HUES6 (cell line): Measurements from ENCODE around the gene RPS21.

Experiments
- H3K27ac ChIP-seq: 2 replicates; pipeline ENCODE4 v1.7.0; 2013; ENCODE audit warnings: low read depth, mild to moderate bottlenecking, low read length, inconsistent platforms
- H3K27me3 ChIP-seq: 2 replicates; pipeline ENCODE4 v1.6.1; 2013; ENCODE audit warnings: low read length; ENCODE audit not compliant: control insufficient read depth, insufficient read depth
- H3K36me3 ChIP-seq: 2 replicates; pipeline ENCODE4 v1.6.1; 2013; ENCODE audit warnings: low read length; ENCODE audit not compliant: control insufficient read depth, insufficient read depth
- H3K4me1 ChIP-seq: 2 replicates; pipeline ENCODE4 v1.6.1; 2013; ENCODE audit warnings: low read length; ENCODE audit not compliant: control insufficient read depth, insufficient read depth
- H3K4me3 ChIP-seq: 2 replicates; pipeline ENCODE4 v1.5.1; 2013; ENCODE audit warnings: low read depth, low read length
- H3K9ac ChIP-seq: one replicate; pipeline ENCODE4 v1.6.1; 2013; ENCODE audit warnings: mild to moderate bottlenecking, low read length
- H3K9me3 ChIP-seq: 2 replicates; pipeline ENCODE4 v1.6.1; 2013; ENCODE audit warnings: low read depth, low read length; ENCODE audit not compliant: control insufficient read depth, insufficient read depth

The RPS21 gene

GRCh38 chr20:62367136-62367632, 19.7 kb upstream of the RPS21 start, which contains the start of gene LAMA5:
TSS of gene LAMA5 (minus strand) at chr20:62367312. CDS start at chr20:62367245, 67 bp downstream.
- Histone ChIP-seq H3K27ac (peak within 1 kb of the TSS; percentile 88), H3K4me3 (peak within 1 kb of the TSS; percentile 70), H3K9ac (peak within 1 kb of the TSS; percentile 76), H3K36me3 (peaks cover 10% of the 10 kb centered on the region; the same call in 1 of the 2 replicates), H3K27me3 (no peaks in the 10 kb centered on the region), H3K4me1 (peaks cover 63% of the 10 kb centered on the region), H3K9me3 (no peaks in the 10 kb centered on the region)

- Histone ChIP-seq H3K9ac (peak overlapping the region; percentile 63), H3K27ac (peak overlapping the region; percentile 76), H3K36me3 (0 out of 2 replicates have a peak, but pooled peaks cover 8% of the 10 kb centered on the region), H3K9me3 (no peaks in the 10 kb centered on the region), H3K4me3 (peak overlapping the region; percentile 58), H3K4me1 (peaks cover 56% of the 10 kb centered on the region), H3K27me3 (no peaks in the 10 kb centered on the region)
Observed at GRCh38 chr20:62367633-62368391, 19.1 kb upstream of the RPS21 start.

- Histone ChIP-seq H3K4me3 (peak overlapping the region; percentile 58), H3K27me3 (no peaks in the 10 kb centered on the region), H3K9ac (peak overlapping the region; percentile 63), H3K27ac (no peak overlapping the region; the same call in 1 of the 2 replicates), H3K36me3 (0 out of 2 replicates have a peak, but pooled peaks cover 8% of the 10 kb centered on the region), H3K4me1 (peaks cover 50% of the 10 kb centered on the region), H3K9me3 (no peaks in the 10 kb centered on the region)
Observed at GRCh38 chr20:62368392-62368975, 18.4 kb upstream of the RPS21 start.

- Histone ChIP-seq H3K4me3 (peak overlapping the region; percentile 58), H3K27me3 (no peaks in the 10 kb centered on the region), H3K9ac (peak overlapping the region; percentile 56), H3K4me1 (peaks cover 43% of the 10 kb centered on the region), H3K27ac (no peak overlapping the region), H3K9me3 (no peaks in the 10 kb centered on the region), H3K36me3 (0 out of 2 replicates have a peak, but pooled peaks cover 7% of the 10 kb centered on the region)
Observed at GRCh38 chr20:62368976-62369814, 17.7 kb upstream of the RPS21 start.

- 0 out of 2 replicates have a peak overlapping the region, but pooled peaks have one; percentile 25 for H3K27ac ChIP-seq
Observed at GRCh38 chr20:62369815-62370114, 17.1 kb upstream of the RPS21 start.

GRCh38 chr20:62370115-62370806, 16.6 kb upstream of the RPS21 start:
- peak overlapping the region; percentile 29 for H3K9ac ChIP-seq

More at GRCh38 chr20:62369815-62370114, 17.1 kb upstream of the RPS21 start:
- H3K27me3 ChIP-seq: no peaks in the 10 kb centered on the region
- H3K4me3 ChIP-seq: no peak overlapping the region
- 0 out of 2 replicates have a peak, but pooled peaks cover 6% of the 10 kb centered on the region for H3K36me3 ChIP-seq
- peak overlapping the region; percentile 29 for H3K9ac ChIP-seq
- H3K9me3 ChIP-seq: no peaks in the 10 kb centered on the region
- peaks cover 40% of the 10 kb centered on the region for H3K4me1 ChIP-seq

GRCh38 chr20:62370807-62371587, 15.9 kb upstream of the RPS21 start:
- no peak overlapping the region for H3K27ac ChIP-seq
- H3K4me3 ChIP-seq: no peak overlapping the region
- no peak overlapping the region for H3K9ac ChIP-seq
- no peaks in the 10 kb centered on the region for H3K27me3 ChIP-seq
- H3K4me1 ChIP-seq: peaks cover 41% of the 10 kb centered on the region
- no peaks in the 10 kb centered on the region for H3K9me3 ChIP-seq
- H3K36me3 ChIP-seq: no peaks in the 10 kb centered on the region

More at GRCh38 chr20:62370115-62370806, 16.6 kb upstream of the RPS21 start:
- H3K4me3 ChIP-seq: no peak overlapping the region
- H3K36me3 ChIP-seq: 0 out of 2 replicates have a peak, but pooled peaks cover under 1% of the 10 kb centered on the region
- peaks cover 39% of the 10 kb centered on the region for H3K4me1 ChIP-seq
- H3K9me3 ChIP-seq: no peaks in the 10 kb centered on the region
- H3K27ac ChIP-seq: 0 out of 2 replicates have a peak overlapping the region, but pooled peaks have one; percentile 25
- H3K27me3 ChIP-seq: no peaks in the 10 kb centered on the region

GRCh38 chr20:62371588-62372041, 15.3 kb upstream of the RPS21 start:
- Histone ChIP-seq H3K4me1 (peaks cover 46% of the 10 kb centered on the region), H3K36me3 (no peaks in the 10 kb centered on the region), H3K27ac (no peak overlapping the region), H3K4me3 (no peak overlapping the region), H3K27me3 (no peaks in the 10 kb centered on the region), H3K9ac (no peak overlapping the region), H3K9me3 (no peaks in the 10 kb centered on the region)

GRCh38 chr20:62372042-62372993, 14.6 kb upstream of the RPS21 start:
- H3K27me3 ChIP-seq: no peaks in the 10 kb centered on the region
- H3K9me3 ChIP-seq: no peaks in the 10 kb centered on the region
- H3K4me3 ChIP-seq: no peak overlapping the region
- H3K36me3 ChIP-seq: no peaks in the 10 kb centered on the region
- H3K9ac ChIP-seq: no peak overlapping the region
- H3K4me1 ChIP-seq: peaks cover 53% of the 10 kb centered on the region
- no peak overlapping the region for H3K27ac ChIP-seq
